Stimulated activated CD8-positive, alpha-beta memory T cell treated with anti-CD3 and anti-CD28 coated beads, Interleukin-2, amount 100 ng/mL, for 48 hours (primary cell): ENCODE results near the gene ATP2A3.

Experiments used
- DNase-seq, 2 donors: peaks; one replicate each; pipeline ENCODE4 v3.0.0-alpha.2; 2020; ENCODE audit warnings: low read depth in 2 of 2

Gene ATP2A3

GRCh38 chr17:3926860-3927627 lies 37.2 kb downstream of the ATP2A3 start:
- DNase-seq, result no peak

DNA sequence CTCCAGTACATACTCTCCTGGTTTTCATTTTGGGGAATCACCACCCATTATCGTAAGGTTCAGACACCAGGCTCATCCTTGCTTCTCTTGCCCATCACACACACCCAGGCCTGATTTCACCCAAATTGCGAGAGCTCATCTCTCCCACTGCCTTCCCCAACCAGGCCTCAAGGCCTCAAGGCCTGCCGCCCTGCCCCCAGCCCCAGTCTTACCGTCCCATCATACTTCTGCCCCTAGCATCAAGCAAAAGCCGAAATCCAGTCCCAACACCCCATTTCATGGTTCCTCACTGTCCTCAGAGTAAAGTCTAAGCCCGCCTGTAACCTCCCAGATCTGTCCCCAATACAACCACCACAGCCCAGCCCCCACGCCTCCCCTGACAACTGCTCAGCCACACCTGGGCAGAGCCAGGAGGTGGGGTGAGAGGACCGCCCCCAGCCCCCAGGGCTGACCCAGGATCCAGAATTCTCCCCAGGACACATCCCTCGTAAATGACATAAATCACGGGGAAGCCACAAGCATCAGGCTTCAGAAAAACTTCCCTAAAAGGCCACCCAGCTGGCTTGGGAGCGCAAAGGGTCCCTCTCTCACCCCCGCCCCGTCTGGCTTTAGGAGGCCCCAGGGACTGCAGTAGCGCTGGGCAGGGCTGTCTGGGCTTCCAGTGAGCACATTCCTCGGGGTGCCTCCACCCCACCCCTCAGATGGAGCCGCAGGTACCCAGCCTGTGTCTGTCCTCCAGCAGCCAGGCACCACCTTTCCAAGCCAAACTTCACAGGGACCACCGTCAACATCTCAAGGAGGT lies 38.4 kb downstream of the ATP2A3 start:
- DNase-seq, result no peak

GRCh38 chr17:3924512-3925350 lies 39.5 kb downstream of the ATP2A3 start:
- DNase-seq, result no peak

GRCh38 chr17:3923466-3924190 lies 40.6 kb downstream of the ATP2A3 start:
- no peak for DNase-seq

GRCh38 chr17:3922765-3923164 lies 41.5 kb downstream of the ATP2A3 start:
- no peak for DNase-seq

GRCh38 chr17:3921502-3922319 lies 42.5 kb downstream of the ATP2A3 start:
- DNase-seq, result no peak

GRCh38 chr17:3921006-3921405 lies 43.2 kb downstream of the ATP2A3 start:
- DNase-seq, result no peak

GRCh38 chr17:3919123-3919624 lies 45.1 kb downstream of the ATP2A3 start:
- DNase-seq, result no peak

- DNase-seq, result no peak
Observed at GRCh38 chr17:3918372-3919122, 45.7 kb downstream of the ATP2A3 start.

DNA sequence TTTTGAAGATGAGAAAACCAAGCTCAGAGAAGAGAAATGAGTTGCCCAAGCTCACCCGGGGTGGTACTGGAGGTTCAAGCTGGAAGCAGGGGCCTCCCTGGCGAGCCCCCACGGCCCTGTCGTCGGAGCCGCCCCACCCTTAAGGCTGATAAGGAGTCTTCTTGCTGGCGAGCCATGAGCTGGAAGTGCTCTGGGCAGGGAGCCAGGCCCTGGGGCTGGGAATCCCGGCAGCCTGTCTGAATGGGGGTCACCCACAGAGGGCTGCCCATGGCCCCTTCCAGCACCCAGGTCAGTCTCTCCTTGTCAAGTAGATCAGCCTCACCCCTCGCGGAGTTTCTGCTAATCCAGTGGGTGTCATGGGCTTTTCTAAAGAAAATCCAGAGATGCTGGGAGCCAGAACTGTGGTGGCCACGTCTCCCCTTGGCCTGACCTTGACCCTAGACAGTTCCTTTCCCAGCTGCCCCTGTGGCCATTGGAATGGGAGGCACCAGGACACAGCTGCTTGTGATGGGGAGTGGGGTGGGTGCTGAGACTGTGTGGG lies 46.8 kb downstream of the ATP2A3 start:
- no peak for DNase-seq

DNA sequence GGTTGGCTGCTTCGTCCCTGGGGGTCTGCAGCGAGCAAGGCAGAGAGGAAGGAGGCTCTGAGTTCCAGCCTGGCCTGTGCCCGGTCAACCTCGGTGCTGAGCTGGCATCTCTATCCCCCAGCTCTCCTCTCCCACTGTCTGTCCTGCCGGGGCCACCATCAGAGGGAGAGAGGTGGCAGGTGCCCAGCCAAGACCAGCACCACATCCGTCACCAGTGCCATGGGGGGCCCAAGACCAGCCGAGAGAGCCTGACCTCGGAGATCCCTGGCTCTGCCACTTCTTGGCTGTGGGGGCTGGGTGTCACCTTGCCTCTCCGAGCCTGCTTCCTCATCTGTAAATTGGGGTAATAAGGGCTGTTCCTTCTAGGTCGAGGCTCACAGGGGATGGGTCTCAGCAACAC lies 47.4 kb downstream of the ATP2A3 start:
- no peak for DNase-seq

GRCh38 chr17:3915995-3916696 lies 48.1 kb downstream of the ATP2A3 start, which contains the start of gene P2RX1:
Gene P2RX1, minus strand, starts transcription at chr17:3916465. Its CDS starts 240 bp downstream, at chr17:3916225.
- peak in 1 of 2 donors; percentile 32 for DNase-seq

DNA sequence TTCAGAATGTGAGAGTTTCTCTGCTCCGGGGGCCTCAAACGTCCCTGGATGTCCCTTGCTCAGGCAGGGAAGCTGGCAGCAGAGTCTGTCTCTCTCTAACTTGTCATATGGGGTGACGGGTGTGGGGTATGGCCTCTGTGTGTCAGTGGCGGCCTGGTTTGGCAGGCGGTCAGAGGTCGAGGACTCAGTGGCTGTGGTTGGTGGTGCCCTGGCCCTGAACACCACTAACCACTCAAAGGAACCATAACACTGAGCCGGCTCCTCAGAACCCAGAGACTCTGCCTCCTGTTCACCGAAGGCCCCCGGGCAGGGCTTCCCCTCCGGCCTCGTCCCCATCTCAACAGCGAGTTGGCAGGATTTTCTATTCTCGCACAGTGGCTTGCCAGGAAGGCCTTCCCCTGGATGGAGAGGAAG lies 48.6 kb downstream of the ATP2A3 start:
- DNase-seq, result no peak

GRCh38 chr17:3914312-3914670 lies 49.9 kb downstream of the ATP2A3 start:
- no peak for DNase-seq

GRCh38 chr17:3913531-3914311 lies 50.5 kb downstream of the ATP2A3 start:
- peak; percentile 68 to 78 for DNase-seq

DNA sequence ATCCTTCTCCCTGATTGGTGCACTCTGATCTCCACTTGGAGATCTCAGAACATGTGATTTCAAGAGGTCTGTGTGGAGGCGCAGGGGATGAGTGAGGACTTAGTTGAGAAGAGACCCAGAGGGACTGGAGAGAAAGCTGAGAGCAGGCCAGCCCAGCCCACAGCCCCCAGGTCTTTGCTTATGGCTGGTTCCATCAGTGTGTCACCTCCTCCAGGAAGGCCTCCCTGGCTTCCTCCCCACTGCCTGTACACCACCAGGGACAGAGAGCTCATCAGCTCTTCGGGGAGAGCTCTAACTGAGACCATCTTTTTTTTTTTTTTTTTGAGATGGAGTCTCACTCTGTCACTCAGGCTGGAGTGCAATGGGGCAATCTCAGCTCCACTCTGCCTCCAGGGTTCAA lies 51.4 kb downstream of the ATP2A3 start:
- DNase-seq, result no peak

DNA sequence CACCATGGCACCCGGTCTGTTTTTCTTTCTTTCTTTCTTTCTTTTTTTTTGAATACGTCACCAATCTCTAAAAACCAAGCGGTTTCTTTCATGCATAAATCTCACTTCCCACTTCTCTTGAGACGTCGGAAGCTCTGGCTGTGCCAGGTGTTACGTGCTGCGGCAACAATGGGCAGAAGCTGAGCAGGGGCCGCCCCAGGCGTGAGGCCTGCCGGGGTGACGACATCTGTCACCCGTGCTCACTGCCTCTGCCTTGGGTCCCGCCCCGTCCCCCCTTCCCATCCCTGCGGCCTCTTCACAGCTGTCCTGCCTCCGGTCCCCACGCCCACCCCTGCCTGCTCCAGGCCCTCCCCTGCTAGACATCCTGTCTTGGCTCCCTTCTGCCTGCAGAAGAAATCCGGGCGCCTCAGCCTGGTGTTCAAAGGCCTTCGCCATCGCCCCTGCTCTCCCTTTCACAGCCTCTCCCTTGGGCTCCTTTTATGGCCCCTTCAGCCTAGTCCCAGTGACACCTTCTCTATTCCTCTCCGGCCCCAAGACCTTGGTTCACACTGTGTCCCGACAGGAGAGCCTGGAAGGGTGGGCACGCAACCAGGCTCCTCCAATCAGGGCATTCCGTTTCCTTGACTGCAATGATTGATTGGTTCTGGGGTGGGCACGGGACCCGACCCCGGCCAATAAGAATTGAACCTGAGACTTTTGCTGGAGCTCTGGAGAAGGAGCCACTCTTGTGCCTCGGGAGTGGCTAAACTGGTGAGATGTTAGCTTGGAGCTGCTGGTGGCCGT lies 52.8 kb downstream of the ATP2A3 start:
- DNase-seq, result peak; percentile 44 to 56
